GM12864 (cell line): ENCODE results near the gene SLC37A3.
"Not testable (repeated sequence)": the region's sequence is repeated elsewhere in the genome, so short reads cannot be mapped to it uniquely, and the experiment has no call there.

ENCODE experiments used
- DNase-seq: peaks from one replicate; pipeline ENCODE4 v3.0.0-alpha.2; 2011; ENCODE audit warnings: low read depth
- H3K4me3 ChIP-seq: 2 replicates; pipeline ENCODE4 v1.5.1; 2011; ENCODE audit warnings: mild to moderate bottlenecking, low read depth, low read length, control low read depth
- TF ChIP-seq, protein P1 (sequence below): IDR thresholded peaks from 2 replicates; pipeline ENCODE4 v1.5.1; 2011; ENCODE audit warnings: low read depth, mild to moderate bottlenecking, moderate library complexity, low read length, control low read depth, inconsistent platforms; ENCODE audit errors: missing control alignments

Gene SLC37A3

DNA sequence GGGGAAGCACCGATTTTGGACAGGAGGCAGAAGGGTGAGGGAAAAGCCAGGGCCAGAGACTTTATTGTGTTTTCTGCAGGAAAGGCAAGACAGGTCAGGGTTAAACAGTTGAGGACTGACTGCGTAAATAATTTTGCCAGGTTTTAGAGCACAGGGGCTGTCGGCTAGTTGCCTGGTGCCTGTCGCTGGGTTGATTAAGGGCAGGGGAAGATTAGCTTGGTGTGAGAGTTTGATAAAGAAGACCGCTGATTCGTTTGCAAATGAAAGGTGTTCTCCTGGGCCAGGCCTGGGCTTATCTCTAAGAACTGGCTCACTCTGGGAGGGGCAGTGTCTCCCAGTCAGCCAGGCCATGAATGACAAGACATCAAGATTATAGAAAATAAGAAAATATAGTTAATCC is 75.6 kb downstream of the SLC37A3 start:
- DNase-seq = no peak
- no peak overlapping the region for H3K4me3 ChIP-seq
- TF ChIP-seq, protein P1, sequence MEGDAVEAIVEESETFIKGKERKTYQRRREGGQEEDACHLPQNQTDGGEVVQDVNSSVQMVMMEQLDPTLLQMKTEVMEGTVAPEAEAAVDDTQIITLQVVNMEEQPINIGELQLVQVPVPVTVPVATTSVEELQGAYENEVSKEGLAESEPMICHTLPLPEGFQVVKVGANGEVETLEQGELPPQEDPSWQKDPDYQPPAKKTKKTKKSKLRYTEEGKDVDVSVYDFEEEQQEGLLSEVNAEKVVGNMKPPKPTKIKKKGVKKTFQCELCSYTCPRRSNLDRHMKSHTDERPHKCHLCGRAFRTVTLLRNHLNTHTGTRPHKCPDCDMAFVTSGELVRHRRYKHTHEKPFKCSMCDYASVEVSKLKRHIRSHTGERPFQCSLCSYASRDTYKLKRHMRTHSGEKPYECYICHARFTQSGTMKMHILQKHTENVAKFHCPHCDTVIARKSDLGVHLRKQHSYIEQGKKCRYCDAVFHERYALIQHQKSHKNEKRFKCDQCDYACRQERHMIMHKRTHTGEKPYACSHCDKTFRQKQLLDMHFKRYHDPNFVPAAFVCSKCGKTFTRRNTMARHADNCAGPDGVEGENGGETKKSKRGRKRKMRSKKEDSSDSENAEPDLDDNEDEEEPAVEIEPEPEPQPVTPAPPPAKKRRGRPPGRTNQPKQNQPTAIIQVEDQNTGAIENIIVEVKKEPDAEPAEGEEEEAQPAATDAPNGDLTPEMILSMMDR = no peak

- not testable (repeated sequence) for H3K4me3 ChIP-seq, DNase-seq
Measured at GRCh38 chr7:140320078-140320477, 78.3 kb downstream of the SLC37A3 start.

GRCh38 chr7:140317999-140318398 is 80.3 kb downstream of the SLC37A3 start:
- H3K4me3 ChIP-seq = no peak overlapping the region
- DNase-seq = no peak
- TF ChIP-seq, protein P1 = no peak

GRCh38 chr7:140317597-140317996 is 80.7 kb downstream of the SLC37A3 start:
- TF ChIP-seq, protein P1 = no peak
- DNase-seq = no peak
- H3K4me3 ChIP-seq = no peak overlapping the region

GRCh38 chr7:140316165-140316661 is 82.1 kb downstream of the SLC37A3 start:
- TF ChIP-seq, protein P1 = no peak
- H3K4me3 ChIP-seq = no peak overlapping the region
- no peak for DNase-seq

DNA sequence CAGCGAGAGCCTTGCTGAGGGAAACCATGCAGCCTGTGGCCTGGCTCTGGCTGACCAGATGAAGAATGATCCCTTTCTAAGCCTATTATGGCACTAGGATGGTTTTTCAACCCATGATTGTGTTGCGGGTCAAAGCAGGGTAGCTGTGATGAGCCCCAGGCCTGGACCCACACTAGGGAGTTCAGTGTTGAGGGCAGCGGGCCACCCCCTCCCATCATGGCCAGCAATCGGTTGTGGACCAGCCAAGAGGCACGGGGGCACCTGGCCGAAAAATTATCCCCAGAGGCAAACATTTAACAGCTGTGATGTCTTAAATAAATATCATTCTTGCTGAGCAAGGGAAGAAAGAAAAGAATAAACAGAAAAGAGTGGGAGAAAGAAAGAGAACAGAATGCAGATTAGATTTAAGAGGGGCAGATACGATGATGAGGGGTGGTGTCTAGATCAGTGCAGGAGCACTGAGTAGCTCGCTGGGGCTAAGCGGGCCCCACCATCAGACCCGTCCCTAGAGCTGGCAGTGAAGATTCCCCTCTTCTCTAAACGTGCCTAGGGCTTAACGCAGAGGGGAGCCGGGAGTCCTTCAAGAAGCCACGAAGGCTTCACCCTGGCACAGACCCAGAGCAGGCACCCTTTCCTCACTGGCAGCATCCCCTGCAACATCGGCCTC is 82.7 kb downstream of the SLC37A3 start:
- TF ChIP-seq, protein P1 = no peak
- no peak overlapping the region for H3K4me3 ChIP-seq
- no peak for DNase-seq

GRCh38 chr7:140314573-140315480 is 83.5 kb downstream of the SLC37A3 start:
- no peak for DNase-seq
- H3K4me3 ChIP-seq = no peak overlapping the region
- TF ChIP-seq, protein P1 = no peak
